ENCODE data around the gene CASS4.

CASS4 gene

GRCh38 chr20:56449459-56449858 lies 37.4 kb downstream of the CASS4 start:
- no peak overlapping the region for H3K4me3 ChIP-seq (ENCODE audit: low read depth, low read length)
- TF ChIP-seq, protein P1, sequence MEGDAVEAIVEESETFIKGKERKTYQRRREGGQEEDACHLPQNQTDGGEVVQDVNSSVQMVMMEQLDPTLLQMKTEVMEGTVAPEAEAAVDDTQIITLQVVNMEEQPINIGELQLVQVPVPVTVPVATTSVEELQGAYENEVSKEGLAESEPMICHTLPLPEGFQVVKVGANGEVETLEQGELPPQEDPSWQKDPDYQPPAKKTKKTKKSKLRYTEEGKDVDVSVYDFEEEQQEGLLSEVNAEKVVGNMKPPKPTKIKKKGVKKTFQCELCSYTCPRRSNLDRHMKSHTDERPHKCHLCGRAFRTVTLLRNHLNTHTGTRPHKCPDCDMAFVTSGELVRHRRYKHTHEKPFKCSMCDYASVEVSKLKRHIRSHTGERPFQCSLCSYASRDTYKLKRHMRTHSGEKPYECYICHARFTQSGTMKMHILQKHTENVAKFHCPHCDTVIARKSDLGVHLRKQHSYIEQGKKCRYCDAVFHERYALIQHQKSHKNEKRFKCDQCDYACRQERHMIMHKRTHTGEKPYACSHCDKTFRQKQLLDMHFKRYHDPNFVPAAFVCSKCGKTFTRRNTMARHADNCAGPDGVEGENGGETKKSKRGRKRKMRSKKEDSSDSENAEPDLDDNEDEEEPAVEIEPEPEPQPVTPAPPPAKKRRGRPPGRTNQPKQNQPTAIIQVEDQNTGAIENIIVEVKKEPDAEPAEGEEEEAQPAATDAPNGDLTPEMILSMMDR (IDR thresholded peaks at IDR 0.05; ENCODE audit: control insufficient read depth, extremely low read depth, insufficient read depth) = no peak
- DNase-seq (ENCODE audit: low read depth) = no peak

DNA sequence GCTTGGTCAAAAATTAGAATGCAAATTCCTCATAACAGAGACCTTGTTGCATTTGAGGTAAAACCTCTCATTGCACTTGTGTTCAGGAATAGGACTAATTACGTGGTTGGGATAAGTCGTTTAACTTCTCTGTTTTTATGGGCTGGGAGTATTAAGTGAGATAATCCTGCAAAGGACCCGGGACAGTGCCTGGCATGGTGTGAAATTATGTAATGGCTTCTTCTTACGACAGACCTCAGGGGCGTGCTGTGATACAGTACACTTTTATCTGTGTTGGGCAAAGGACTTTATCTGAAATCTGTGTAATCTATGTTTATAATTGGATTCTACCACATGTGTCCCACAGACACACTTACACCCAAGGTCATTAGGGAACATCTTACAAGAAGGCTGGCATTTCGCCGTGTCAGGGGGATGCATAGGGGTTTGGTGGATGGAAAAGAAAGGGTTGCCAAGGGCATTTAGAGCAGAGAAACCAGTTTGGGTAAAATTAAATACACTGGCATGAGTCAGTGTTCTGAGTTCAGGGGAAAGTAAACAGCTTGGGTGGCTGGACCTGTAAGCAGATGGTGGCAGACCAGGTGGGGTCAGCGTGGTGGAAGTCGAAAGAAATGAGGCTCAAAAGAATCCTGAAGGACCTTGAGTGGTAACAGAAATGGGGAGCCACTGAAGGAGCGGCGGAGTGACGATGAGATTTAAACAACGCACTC lies 39.2 kb downstream of the CASS4 start:
- DNase-seq (ENCODE audit: low read depth) = no peak
- TF ChIP-seq, protein P1 (IDR thresholded peaks at IDR 0.05; ENCODE audit: control insufficient read depth, extremely low read depth, insufficient read depth) = no peak
- H3K4me3 ChIP-seq (ENCODE audit: low read depth, low read length) = no peak overlapping the region

GRCh38 chr20:56453352-56453751 lies 41.3 kb downstream of the CASS4 start:
- TF ChIP-seq, protein P1 (IDR thresholded peaks at IDR 0.05; ENCODE audit: control insufficient read depth, extremely low read depth, insufficient read depth) = no peak
- no peak for DNase-seq (ENCODE audit: low read depth)
- H3K4me3 ChIP-seq (ENCODE audit: low read depth, low read length) = no peak overlapping the region

GRCh38 chr20:56454754-56455153 lies 42.7 kb downstream of the CASS4 start:
- TF ChIP-seq, protein P1 (IDR thresholded peaks at IDR 0.05; ENCODE audit: control insufficient read depth, extremely low read depth, insufficient read depth) = no peak
- H3K4me3 ChIP-seq (ENCODE audit: low read depth, low read length) = no peak overlapping the region
- DNase-seq (ENCODE audit: low read depth) = no peak

- DNase-seq (ENCODE audit: low read depth) = no peak
- TF ChIP-seq, protein P1 (IDR thresholded peaks at IDR 0.05; ENCODE audit: control insufficient read depth, extremely low read depth, insufficient read depth) = no peak
- H3K4me3 ChIP-seq (ENCODE audit: low read depth, low read length) = no peak overlapping the region
Measured at GRCh38 chr20:56458206-56458821, 46.3 kb downstream of the CASS4 start.

- TF ChIP-seq, protein P1 (IDR thresholded peaks at IDR 0.05; ENCODE audit: control insufficient read depth, extremely low read depth, insufficient read depth) = no peak
- DNase-seq (ENCODE audit: low read depth) = no peak
- no peak overlapping the region for H3K4me3 ChIP-seq (ENCODE audit: low read depth, low read length)
Measured at GRCh38 chr20:56460459-56460858, 48.4 kb downstream of the CASS4 start.
